ENCODE data around the gene DNAJC12.

The DNAJC12 gene

GRCh38 chr10:67801118-67801517 lies 36.9 kb downstream of the DNAJC12 start:
- TF ChIP-seq EGR1 (IDR thresholded peaks at IDR 0.05): no peak
- TF ChIP-seq, protein P1, sequence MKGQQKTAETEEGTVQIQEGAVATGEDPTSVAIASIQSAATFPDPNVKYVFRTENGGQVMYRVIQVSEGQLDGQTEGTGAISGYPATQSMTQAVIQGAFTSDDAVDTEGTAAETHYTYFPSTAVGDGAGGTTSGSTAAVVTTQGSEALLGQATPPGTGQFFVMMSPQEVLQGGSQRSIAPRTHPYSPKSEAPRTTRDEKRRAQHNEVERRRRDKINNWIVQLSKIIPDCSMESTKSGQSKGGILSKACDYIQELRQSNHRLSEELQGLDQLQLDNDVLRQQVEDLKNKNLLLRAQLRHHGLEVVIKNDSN (IDR thresholded peaks at IDR 0.05): no peak
- no peak for TF ChIP-seq ZBTB7A (IDR thresholded peaks at IDR 0.05; ENCODE audit: low read depth)
- no peak for TF ChIP-seq TCF12 (IDR thresholded peaks at IDR 0.05; ENCODE audit: low read depth)
- no peak for TF ChIP-seq EP300 (IDR thresholded peaks at IDR 0.05; ENCODE audit: borderline replicate concordance)
- TF ChIP-seq, protein P2, sequence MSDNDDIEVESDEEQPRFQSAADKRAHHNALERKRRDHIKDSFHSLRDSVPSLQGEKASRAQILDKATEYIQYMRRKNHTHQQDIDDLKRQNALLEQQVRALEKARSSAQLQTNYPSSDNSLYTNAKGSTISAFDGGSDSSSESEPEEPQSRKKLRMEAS (IDR thresholded peaks at IDR 0.05): no peak
- no peak for TF ChIP-seq FOXM1 (IDR thresholded peaks at IDR 0.05; ENCODE audit: borderline replicate concordance, low read depth)
- TF ChIP-seq RAD21 (IDR thresholded peaks at IDR 0.05; ENCODE audit: low read depth): no peak
- no peak for TF ChIP-seq TAF1 (IDR thresholded peaks at IDR 0.05; ENCODE audit: low read depth)
- TF ChIP-seq YY1 (IDR thresholded peaks at IDR 0.05; ENCODE audit: low read depth): no peak
- TF ChIP-seq NFIC (IDR thresholded peaks at IDR 0.05): no peak
- no peak for TF ChIP-seq CREB1 (IDR thresholded peaks at IDR 0.05; ENCODE audit: low read depth)
- TF ChIP-seq, protein P3, sequence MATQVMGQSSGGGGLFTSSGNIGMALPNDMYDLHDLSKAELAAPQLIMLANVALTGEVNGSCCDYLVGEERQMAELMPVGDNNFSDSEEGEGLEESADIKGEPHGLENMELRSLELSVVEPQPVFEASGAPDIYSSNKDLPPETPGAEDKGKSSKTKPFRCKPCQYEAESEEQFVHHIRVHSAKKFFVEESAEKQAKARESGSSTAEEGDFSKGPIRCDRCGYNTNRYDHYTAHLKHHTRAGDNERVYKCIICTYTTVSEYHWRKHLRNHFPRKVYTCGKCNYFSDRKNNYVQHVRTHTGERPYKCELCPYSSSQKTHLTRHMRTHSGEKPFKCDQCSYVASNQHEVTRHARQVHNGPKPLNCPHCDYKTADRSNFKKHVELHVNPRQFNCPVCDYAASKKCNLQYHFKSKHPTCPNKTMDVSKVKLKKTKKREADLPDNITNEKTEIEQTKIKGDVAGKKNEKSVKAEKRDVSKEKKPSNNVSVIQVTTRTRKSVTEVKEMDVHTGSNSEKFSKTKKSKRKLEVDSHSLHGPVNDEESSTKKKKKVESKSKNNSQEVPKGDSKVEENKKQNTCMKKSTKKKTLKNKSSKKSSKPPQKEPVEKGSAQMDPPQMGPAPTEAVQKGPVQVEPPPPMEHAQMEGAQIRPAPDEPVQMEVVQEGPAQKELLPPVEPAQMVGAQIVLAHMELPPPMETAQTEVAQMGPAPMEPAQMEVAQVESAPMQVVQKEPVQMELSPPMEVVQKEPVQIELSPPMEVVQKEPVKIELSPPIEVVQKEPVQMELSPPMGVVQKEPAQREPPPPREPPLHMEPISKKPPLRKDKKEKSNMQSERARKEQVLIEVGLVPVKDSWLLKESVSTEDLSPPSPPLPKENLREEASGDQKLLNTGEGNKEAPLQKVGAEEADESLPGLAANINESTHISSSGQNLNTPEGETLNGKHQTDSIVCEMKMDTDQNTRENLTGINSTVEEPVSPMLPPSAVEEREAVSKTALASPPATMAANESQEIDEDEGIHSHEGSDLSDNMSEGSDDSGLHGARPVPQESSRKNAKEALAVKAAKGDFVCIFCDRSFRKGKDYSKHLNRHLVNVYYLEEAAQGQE (IDR thresholded peaks at IDR 0.05; ENCODE audit: low read depth): no peak
- no peak for TF ChIP-seq CEBPB (IDR thresholded peaks at IDR 0.05)
- TF ChIP-seq TEAD4 (IDR thresholded peaks at IDR 0.05): no peak

GRCh38 chr10:67794909-67795460 lies 43.0 kb downstream of the DNAJC12 start:
- no peak for TF ChIP-seq TEAD4 (IDR thresholded peaks at IDR 0.05)
- TF ChIP-seq, protein P3 (IDR thresholded peaks at IDR 0.05; ENCODE audit: low read depth): no peak
- TF ChIP-seq EP300 (IDR thresholded peaks at IDR 0.05; ENCODE audit: borderline replicate concordance): no peak
- no peak for TF ChIP-seq TAF1 (IDR thresholded peaks at IDR 0.05; ENCODE audit: low read depth)
- no peak for TF ChIP-seq FOXM1 (IDR thresholded peaks at IDR 0.05; ENCODE audit: borderline replicate concordance, low read depth)
- TF ChIP-seq RAD21 (IDR thresholded peaks at IDR 0.05; ENCODE audit: low read depth): no peak
- no peak for TF ChIP-seq ZBTB7A (IDR thresholded peaks at IDR 0.05; ENCODE audit: low read depth)
- TF ChIP-seq TCF12 (IDR thresholded peaks at IDR 0.05; ENCODE audit: low read depth): no peak
- TF ChIP-seq NFIC (IDR thresholded peaks at IDR 0.05): no peak
- TF ChIP-seq, protein P1 (IDR thresholded peaks at IDR 0.05): no peak
- no peak for TF ChIP-seq CEBPB (IDR thresholded peaks at IDR 0.05)
- no peak for TF ChIP-seq YY1 (IDR thresholded peaks at IDR 0.05; ENCODE audit: low read depth)
- TF ChIP-seq CREB1 (IDR thresholded peaks at IDR 0.05; ENCODE audit: low read depth): no peak
- TF ChIP-seq EGR1 (IDR thresholded peaks at IDR 0.05): no peak
- TF ChIP-seq, protein P2 (IDR thresholded peaks at IDR 0.05): no peak

DNA sequence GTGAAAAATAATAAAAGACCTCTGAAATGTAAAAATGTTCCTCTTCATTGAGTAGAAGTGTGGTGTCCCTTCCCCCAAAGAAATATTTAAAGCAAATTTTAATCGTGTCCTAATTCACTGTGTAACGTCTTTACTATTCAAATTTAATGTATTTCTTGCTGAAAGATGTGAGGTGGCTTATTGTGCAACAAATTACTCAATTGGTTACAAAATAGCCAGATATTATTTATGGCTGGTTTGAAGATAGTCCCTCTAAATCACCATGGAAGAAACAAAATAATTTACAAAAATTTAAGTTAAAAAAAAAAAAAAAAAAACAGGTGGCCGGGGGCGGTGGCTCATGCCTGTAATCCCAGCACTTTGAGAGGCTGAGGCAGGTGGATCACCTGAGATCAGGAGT lies 43.7 kb downstream of the DNAJC12 start:
- TF ChIP-seq, protein P2 (IDR thresholded peaks at IDR 0.05): no peak
- TF ChIP-seq ZBTB7A (IDR thresholded peaks at IDR 0.05; ENCODE audit: low read depth): no peak
- no peak for TF ChIP-seq CREB1 (IDR thresholded peaks at IDR 0.05; ENCODE audit: low read depth)
- TF ChIP-seq NFIC (IDR thresholded peaks at IDR 0.05): no peak
- TF ChIP-seq EP300 (IDR thresholded peaks at IDR 0.05; ENCODE audit: borderline replicate concordance): no peak
- TF ChIP-seq EGR1 (IDR thresholded peaks at IDR 0.05): no peak
- TF ChIP-seq, protein P1 (IDR thresholded peaks at IDR 0.05): no peak
- no peak for TF ChIP-seq YY1 (IDR thresholded peaks at IDR 0.05; ENCODE audit: low read depth)
- no peak for TF ChIP-seq FOXM1 (IDR thresholded peaks at IDR 0.05; ENCODE audit: borderline replicate concordance, low read depth)
- TF ChIP-seq RAD21 (IDR thresholded peaks at IDR 0.05; ENCODE audit: low read depth): no peak
- no peak for TF ChIP-seq TCF12 (IDR thresholded peaks at IDR 0.05; ENCODE audit: low read depth)
- TF ChIP-seq, protein P3 (IDR thresholded peaks at IDR 0.05; ENCODE audit: low read depth): no peak
- no peak for TF ChIP-seq CEBPB (IDR thresholded peaks at IDR 0.05)
- no peak for TF ChIP-seq TAF1 (IDR thresholded peaks at IDR 0.05; ENCODE audit: low read depth)

All from Ishikawa (cell line).